RWPE2 (cell line): ENCODE data around the gene ORM2.

Experiments
- ATAC-seq: fragments of 200-7000 bp; cut with Tn5 transposase; 3 replicates; pipeline ENCODE4 v1.9.1; 2021; ENCODE audit warnings: low read depth
- DNase-seq: peaks from one replicate; pipeline ENCODE4 v3.0.0-alpha.2; 2020; ENCODE audit warnings: low spot score
- H3K27ac ChIP-seq: fragments of 450-650 bp; 2 replicates; pipeline ENCODE4 v1.5.1; 2017; ENCODE audit warnings: mild to moderate bottlenecking; ENCODE audit not compliant: poor library complexity, severe bottlenecking
- H3K27me3 ChIP-seq: fragments of 250-450 bp; sonication (Bioruptor Pico); 2 replicates; pipeline ENCODE4 v1.5.1; 2021; ENCODE audit warnings: mild to moderate bottlenecking, moderate library complexity; ENCODE audit not compliant: insufficient read depth, poor library complexity, severe bottlenecking
- H3K36me3 ChIP-seq: fragments of 250-450 bp; sonication (Bioruptor Pico); 2 replicates; pipeline ENCODE4 v1.5.1; 2020; ENCODE audit warnings: low read depth, mild to moderate bottlenecking, moderate library complexity
- H3K4me1 ChIP-seq: fragments of 250-450 bp; sonication (Bioruptor Pico); 2 replicates; pipeline ENCODE4 v1.5.1; 2021; ENCODE audit warnings: mild to moderate bottlenecking, moderate library complexity; ENCODE audit not compliant: insufficient read depth, poor library complexity, severe bottlenecking
- H3K4me3 ChIP-seq: fragments of 250-450 bp; sonication (Bioruptor Pico); 2 replicates; pipeline ENCODE4 v1.5.1; 2021; ENCODE audit warnings: mild to moderate bottlenecking, moderate library complexity; ENCODE audit not compliant: severe bottlenecking
- H3K9me3 ChIP-seq: fragments of 250-450 bp; sonication (Bioruptor Pico); 2 replicates; pipeline ENCODE4 v1.5.1; 2021; ENCODE audit warnings: mild to moderate bottlenecking, moderate library complexity; ENCODE audit not compliant: severe bottlenecking
- TF ChIP-seq, protein P1 (sequence below): fragments of 450-650 bp; IDR thresholded peaks from one replicate; pipeline ENCODE4 v1.5.1; 2017; ENCODE audit warnings: mild to moderate bottlenecking, moderate library complexity; ENCODE audit not compliant: poor library complexity, severe bottlenecking

Gene ORM2

DNA sequence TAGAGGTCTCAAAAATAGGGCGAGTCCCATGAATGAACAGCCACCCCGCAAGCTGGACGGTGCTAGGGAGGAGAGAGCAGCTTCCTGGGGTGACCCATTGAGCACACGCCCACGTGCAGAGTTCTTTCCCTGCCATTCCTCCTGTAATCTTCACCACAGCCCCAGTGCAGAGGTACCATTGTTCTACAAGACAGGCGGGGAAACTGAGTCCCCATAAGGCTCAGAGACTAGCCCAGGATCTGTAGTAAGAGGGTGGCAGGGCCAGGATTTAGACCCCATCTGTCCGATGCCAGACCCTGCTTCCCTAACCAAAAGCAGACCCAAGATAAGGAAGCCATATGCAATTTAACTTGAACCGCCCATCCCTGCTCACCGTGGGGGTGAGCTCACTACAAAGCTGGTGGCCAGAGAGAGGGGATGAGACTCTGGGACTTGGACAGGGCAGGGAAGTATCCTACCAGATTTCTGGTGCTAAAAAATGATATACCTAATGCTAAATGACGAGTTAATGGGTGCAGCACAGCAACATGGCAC is 43.5 kb upstream of the ORM2 start:
- H3K4me1 ChIP-seq = peaks cover 34% of the 10 kb centered on the region
- 0 out of 2 replicates have a peak, but pooled peaks cover 5% of the 10 kb centered on the region for H3K36me3 ChIP-seq

DNA sequence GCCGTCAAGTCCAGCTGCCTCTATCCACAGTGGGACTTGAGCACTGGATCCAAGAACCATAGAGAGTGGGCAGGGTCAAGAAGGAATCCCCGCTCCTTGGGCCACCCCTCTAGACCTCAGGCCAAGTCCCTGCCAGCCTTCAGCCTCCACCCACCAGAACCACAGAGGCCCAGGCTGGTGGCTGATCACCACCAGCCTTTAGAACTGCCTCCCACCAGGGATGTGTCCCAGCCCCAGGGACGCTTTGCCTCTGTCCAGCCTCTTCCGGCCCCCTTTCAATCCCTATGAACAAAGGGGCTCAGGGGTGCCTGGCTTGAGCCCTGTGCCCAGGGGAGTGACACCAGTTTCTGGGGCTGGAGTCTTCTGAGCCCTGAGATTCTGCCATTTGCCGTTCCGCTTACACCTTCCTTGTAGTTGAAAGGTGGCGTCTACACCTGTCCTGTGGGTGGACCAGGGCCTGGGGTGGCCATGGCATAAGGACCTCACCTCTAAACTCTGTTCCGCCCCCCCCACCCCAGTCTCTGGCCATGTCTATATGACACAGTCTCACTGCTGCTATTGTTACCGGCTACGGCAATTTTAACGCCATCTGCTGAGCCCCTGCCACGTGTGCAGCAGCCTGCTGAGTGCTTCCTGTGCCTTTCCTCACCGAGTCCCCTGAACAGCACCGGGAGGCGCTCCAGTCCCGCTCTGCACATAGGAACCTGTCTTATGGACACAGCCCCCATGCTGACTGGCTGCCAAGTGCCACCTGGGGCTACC is 42.5 kb upstream of the ORM2 start:
- TF ChIP-seq, protein P1, sequence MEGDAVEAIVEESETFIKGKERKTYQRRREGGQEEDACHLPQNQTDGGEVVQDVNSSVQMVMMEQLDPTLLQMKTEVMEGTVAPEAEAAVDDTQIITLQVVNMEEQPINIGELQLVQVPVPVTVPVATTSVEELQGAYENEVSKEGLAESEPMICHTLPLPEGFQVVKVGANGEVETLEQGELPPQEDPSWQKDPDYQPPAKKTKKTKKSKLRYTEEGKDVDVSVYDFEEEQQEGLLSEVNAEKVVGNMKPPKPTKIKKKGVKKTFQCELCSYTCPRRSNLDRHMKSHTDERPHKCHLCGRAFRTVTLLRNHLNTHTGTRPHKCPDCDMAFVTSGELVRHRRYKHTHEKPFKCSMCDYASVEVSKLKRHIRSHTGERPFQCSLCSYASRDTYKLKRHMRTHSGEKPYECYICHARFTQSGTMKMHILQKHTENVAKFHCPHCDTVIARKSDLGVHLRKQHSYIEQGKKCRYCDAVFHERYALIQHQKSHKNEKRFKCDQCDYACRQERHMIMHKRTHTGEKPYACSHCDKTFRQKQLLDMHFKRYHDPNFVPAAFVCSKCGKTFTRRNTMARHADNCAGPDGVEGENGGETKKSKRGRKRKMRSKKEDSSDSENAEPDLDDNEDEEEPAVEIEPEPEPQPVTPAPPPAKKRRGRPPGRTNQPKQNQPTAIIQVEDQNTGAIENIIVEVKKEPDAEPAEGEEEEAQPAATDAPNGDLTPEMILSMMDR = no peak
- H3K27ac ChIP-seq = peak overlapping the region; percentile 56
- ATAC-seq (no peak), DNase-seq (peak; percentile 38)
- no peaks in the 10 kb centered on the region for H3K27me3 ChIP-seq
- H3K9me3 ChIP-seq = no peaks in the 10 kb centered on the region
- H3K4me1 ChIP-seq = peaks cover 34% of the 10 kb centered on the region
- H3K4me3 ChIP-seq = no peak overlapping the region
- H3K36me3 ChIP-seq = peaks cover 9% of the 10 kb centered on the region

More for the DNA sequence above, 43.5 kb upstream of the ORM2 start:
- no peaks in the 10 kb centered on the region for H3K9me3 ChIP-seq
- no peaks in the 10 kb centered on the region for H3K27me3 ChIP-seq
- no peak for ATAC-seq
- H3K27ac ChIP-seq = no peak overlapping the region
- TF ChIP-seq, protein P1 = no peak
- no peak overlapping the region for H3K4me3 ChIP-seq
- peak; percentile 23 for DNase-seq

DNA sequence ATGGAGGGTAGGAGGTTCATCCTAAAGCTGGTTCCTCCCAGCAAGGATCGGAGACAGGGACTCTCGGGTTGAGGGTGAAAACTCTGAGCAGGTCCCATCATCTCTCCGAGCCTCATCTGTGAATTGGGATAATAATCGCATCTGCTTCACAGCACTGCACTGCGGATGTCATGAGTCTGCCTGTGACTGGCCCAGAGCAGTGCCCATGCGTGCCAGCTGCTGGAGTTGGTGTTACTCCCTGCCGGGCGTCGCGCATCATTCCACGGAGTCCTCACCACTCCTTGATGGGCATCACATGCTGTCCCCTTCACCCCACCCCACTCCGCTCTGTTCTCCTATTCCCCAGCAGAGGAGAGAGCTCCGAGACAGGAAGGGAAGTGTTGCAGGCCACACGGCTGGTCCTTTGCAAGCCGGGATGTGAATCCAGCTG is 41.9 kb upstream of the ORM2 start:
- Histone ChIP-seq H3K36me3 (peaks cover 15% of the 10 kb centered on the region), H3K4me1 (peaks cover 28% of the 10 kb centered on the region), H3K4me3 (no peak overlapping the region), H3K27me3 (no peaks in the 10 kb centered on the region), H3K27ac (peak overlapping the region; percentile 56), H3K9me3 (no peaks in the 10 kb centered on the region)
- TF ChIP-seq, protein P1 = no peak
- ATAC-seq (no peak), DNase-seq (peak; percentile 49)

DNA sequence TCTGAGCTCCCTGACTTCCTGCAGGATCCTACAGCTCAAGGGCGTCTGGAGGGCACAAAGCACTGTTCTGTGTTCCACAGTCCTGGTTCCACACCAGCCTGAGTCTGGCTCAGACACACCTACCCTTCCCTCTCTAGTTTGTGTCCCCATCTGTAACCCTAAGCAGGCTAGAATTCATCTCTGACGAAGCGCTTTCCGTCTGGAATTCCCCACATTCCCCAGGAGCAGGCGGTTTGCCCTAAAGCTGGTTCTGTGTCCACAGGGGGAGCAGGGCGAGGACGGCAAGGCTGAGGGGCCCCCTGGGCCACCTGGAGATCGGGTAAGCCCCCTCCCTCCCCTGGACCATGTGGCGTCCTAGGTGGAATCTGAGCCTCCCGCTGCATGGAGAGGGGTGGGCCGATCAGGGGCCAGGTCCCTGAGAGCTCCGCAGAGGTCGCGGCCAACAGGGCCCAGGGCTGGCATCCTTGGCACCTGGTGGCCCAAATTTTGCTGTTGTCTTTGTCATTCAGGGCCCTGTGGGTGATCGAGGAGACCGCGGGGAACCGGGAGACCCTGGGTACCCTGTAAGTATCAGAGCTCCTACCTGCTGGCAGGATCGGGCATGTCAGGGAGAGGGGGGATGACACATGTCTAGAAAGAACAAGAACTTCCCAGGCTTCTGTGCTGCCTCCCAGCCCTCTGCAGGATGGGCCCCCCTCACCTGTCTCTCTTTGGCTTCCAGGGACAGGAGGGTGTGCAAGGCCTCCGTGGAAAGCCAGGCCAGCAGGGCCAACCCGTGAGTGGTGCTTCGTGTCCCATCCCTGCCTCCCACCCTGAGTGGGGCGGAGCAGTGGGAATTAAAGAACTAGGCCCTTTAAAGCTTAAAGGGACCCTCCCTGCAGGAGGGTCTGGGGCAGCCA is 41.2 kb upstream of the ORM2 start:
- H3K9me3 ChIP-seq = no peaks in the 10 kb centered on the region
- TF ChIP-seq, protein P1 = peak; percentile 14
- peaks cover 22% of the 10 kb centered on the region for H3K4me1 ChIP-seq
- peak; percentile 78 for ATAC-seq
- H3K36me3 ChIP-seq = peaks cover 22% of the 10 kb centered on the region
- DNase-seq = peak; percentile 69
- no peak overlapping the region for H3K4me3 ChIP-seq
- no peaks in the 10 kb centered on the region for H3K27me3 ChIP-seq
- H3K27ac ChIP-seq = peak overlapping the region; percentile 56
